Umbilical cord (tissue), 2 donors: Measurements from ENCODE around the gene POFUT1. TPM values are rescaled to one million over a fixed set of nuclear protein-coding genes. Genes with fewer than 3 reads are reported as not detected.
A peak's percentile ranks its signal among the peaks of the same experiment; 100 is the strongest.
"Not testable (repeated sequence)": the region's sequence is repeated elsewhere in the genome, so short reads cannot be mapped to it uniquely, and the experiment has no call there.

ENCODE experiments used
- DNase-seq: peaks from one replicate; pipeline ENCODE4 v3.0.0-alpha.2; 2015; ENCODE audit warnings: low spot score
- total RNA-seq: library from RNA; depleted of rRNA; stranded (reverse); fragments of >200 nt; gene quantifications from one replicate; pipeline ENCODE4 v1.2.3, GENCODE V29; 2014; ENCODE audit warnings: low replicate concordance; ENCODE audit not compliant: insufficient read depth

Gene POFUT1
- total RNA-seq, 1 donor from 2014 or later, result 43.1 TPM

GRCh38 chr20:32275163-32275562 is 67.5 kb downstream of the POFUT1 start:
- DNase-seq, result not testable (repeated sequence)

- peak; percentile 90 for DNase-seq
These were observed 69.9 kb downstream of the POFUT1 start, which contains the start of gene KIF3B for GRCh38 chr20:32277361-32278198. Gene KIF3B, plus strand, starts transcription at chr20:32277651. Its CDS starts 32,127 bp downstream, at chr20:32309778.

- DNase-seq, result no peak
These were observed 70.5 kb downstream of the POFUT1 start for GRCh38 chr20:32278199-32278643.

- no peak for DNase-seq
These were observed 74.0 kb downstream of the POFUT1 start for GRCh38 chr20:32281711-32282110.

- no peak for DNase-seq
These were observed 74.8 kb downstream of the POFUT1 start for GRCh38 chr20:32282461-32282860.

- DNase-seq, result no peak
These were observed 77.5 kb downstream of the POFUT1 start for GRCh38 chr20:32285082-32285620.

GRCh38 chr20:32285621-32286371 is 78.1 kb downstream of the POFUT1 start:
- peak; percentile 72 for DNase-seq

DNA sequence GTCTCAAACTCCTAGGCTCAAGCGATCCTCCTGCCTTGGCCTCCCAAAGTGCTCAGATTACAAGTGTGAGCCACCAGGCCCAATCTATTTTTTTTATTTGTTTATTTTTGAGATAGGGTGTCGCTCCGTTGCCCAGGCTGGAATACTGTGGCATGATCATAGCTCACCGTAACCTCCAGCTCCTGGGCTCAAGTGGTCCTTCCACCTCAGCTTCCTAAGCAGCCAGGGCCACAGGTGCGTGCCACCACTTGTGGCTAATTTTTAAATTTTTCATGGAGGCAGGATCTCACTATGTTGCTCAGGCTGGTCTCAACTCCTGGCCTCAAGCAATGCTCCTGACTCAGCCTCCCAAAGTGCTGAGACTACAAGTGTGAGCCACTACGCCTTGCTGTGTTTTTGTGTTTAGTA is 79.6 kb downstream of the POFUT1 start:
- DNase-seq, result no peak

Other genes starting within 250 kb of the POFUT1 start
- gene XKR7, start 239.7 kb upstream of the POFUT1 start, total RNA-seq, result 0.48 TPM
- 7.9 TPM for gene CCM2L, start 197.4 kb upstream of the POFUT1 start, total RNA-seq
- 6.0 TPM for gene HCK, start 155.6 kb upstream of the POFUT1 start, total RNA-seq
- 12.5 TPM for gene TM9SF4, start 98.2 kb upstream of the POFUT1 start, total RNA-seq
- gene PLAGL2, start 137 bp upstream of the POFUT1 start, total RNA-seq, result 1.2 TPM
- gene KIF3B, start 69.8 kb downstream of the POFUT1 start, total RNA-seq, result 20.0 TPM
- 134 TPM for gene ASXL1, start 150.5 kb downstream of the POFUT1 start, total RNA-seq